Measurements from ENCODE around the gene F2R.
"Not testable (repeated sequence)": the region's sequence is repeated elsewhere in the genome, so short reads cannot be mapped to it uniquely, and the experiment has no call there.

F2R gene

GRCh38 chr5:76732405-76733048 lies 16.6 kb downstream of the F2R start:
- no peak for DNase-seq (ENCODE audit: extremely low read depth, low read depth)
- no peak for TF ChIP-seq CTCF (IDR thresholded peaks at IDR 0.05; ENCODE audit: low read depth, low read length)

- no peak for DNase-seq (ENCODE audit: extremely low read depth, low read depth)
- TF ChIP-seq CTCF (IDR thresholded peaks at IDR 0.05; ENCODE audit: low read depth, low read length) = no peak
Measured at GRCh38 chr5:76733049-76733417, 17.1 kb downstream of the F2R start.

DNA sequence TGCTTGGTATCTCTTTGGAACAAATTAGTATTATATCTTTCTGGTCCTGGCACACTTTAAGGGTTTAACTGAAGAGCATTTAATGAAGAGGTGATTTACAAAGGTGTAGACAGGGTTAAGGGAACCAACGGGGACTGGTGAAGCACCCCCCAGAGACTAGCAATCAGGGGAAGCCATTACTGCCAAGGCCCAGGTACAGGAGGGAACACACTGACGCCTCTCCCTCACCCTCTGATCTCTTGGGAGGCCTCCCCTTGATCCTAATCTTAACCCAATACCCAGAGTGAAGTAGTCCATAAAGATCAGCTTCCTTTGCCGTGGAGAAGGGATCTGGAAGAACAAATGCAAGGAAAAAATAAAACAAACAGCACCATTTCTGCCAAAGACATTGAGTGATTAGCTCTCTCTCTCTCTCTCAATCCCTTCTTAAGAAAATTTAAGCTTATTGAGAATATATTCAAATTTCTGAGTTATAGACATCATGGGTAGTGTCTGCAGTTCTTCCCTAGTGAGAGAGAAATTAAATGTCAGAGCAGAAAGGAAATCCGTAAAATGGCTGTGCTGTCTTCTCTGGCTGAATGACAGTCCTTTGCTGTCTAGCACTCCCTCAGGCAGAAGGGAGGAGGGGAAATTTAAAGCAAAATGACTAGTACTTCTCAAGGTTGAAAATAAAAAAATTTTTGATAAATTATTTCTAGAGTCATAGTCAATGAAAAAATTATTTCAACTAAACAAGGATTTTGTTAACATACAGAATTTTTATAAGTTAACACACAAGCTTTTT lies 20.0 kb downstream of the F2R start:
- TF ChIP-seq CTCF (IDR thresholded peaks at IDR 0.05; ENCODE audit: low read depth, low read length) = no peak
- no peak for DNase-seq (ENCODE audit: extremely low read depth, low read depth)

DNA sequence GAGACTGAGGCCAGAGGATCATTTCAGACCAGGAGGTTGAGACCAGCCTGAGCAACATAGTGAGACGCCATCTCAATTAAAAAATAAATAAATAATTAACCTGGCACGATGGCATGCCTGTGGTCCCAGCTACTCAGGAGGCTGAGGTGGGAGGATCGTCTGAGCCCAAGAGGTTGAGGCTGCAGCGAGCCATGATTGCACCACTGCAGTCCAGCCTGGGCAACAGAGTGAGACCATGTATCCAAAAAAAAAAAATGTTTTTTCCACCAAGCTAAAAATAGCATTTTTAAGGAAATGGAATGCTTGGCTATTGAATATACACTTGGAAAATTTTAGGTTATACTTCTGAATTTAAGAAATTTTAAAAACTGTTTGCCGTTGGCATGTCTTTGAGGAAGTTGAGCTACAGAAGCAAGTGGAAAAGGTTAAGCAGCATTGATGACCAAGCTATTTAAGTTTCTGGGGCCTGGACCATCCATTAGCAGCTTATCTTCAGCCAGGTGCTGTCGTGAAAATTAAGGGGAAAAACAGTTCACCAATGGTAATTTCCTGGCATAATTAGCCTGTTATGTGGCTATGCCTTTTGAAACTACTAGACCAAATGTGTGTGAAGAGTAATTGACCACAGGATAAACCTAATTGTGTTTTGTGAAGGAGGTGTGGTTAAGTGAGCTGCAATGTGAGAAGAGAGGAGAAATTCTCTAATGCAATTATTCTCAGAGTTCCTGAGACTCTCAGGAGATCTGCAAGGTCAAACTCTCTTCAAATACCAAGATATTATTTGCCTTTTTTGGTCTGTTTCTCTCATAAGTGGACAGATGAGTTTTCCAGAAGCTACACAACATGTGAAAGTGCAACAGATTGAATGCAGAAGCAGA lies 21.0 kb downstream of the F2R start:
- no peak for DNase-seq (ENCODE audit: extremely low read depth, low read depth)
- no peak for TF ChIP-seq CTCF (IDR thresholded peaks at IDR 0.05; ENCODE audit: low read depth, low read length)

- TF ChIP-seq CTCF (IDR thresholded peaks at IDR 0.05; ENCODE audit: low read depth, low read length) = no peak
- no peak for DNase-seq (ENCODE audit: extremely low read depth, low read depth)
Measured at GRCh38 chr5:76737846-76738245, 21.9 kb downstream of the F2R start.

DNA sequence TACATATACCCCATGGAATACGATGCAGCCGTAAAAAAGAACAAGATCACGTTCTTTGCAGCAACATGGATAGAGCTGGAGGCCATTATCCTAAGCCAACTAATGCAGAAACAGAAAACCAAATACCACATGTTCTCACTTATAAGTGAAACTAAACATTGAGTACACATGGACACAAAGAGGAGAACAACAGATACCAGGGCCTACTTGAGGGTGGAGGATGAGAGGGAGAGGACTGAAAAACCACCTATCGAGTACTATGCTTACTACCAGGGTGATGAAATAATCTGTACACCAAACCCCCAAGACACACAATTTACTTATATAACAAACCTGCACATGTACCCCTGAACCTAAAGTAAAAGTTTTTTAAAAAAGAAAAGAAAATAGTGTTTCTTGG lies 25.6 kb downstream of the F2R start:
- DNase-seq (ENCODE audit: extremely low read depth, low read depth) = not testable (repeated sequence)

DNA sequence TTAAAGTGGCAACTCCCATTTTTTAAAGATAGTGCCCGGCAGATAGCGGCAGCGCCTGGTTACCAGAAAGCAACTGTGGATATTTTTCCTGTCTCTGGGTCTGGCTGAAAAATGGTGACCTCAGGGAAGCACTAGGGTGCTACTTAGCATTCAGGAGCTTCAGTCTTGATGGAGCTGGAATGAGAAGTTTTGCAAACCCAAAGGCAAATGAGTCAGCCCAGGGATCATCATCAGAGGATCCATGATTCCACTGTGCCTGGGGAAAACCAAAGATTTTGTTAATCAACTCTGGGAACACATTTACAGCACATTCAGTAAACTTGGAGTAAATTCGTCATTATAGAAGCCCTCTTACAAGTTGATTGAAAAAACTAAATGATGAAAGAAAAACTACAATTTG lies 26.7 kb downstream of the F2R start:
- DNase-seq (ENCODE audit: extremely low read depth, low read depth) = no peak
- TF ChIP-seq CTCF (IDR thresholded peaks at IDR 0.05; ENCODE audit: low read depth, low read length) = no peak

All from AG09319 (cell line).